Ishikawa (cell line): ENCODE measurements around the gene GAB2.

ENCODE experiments used
- CEBPB ChIP-seq: IDR thresholded peaks from 2 replicates; pipeline ENCODE4 v1.6.1; 2012
- CREB1 ChIP-seq: IDR thresholded peaks from 2 replicates; pipeline ENCODE4 v1.6.1; 2012; ENCODE audit warnings: low read depth
- EGR1 ChIP-seq: IDR thresholded peaks from 2 replicates; pipeline ENCODE4 v1.6.1; 2012
- EP300 ChIP-seq: IDR thresholded peaks from 2 replicates; pipeline ENCODE4 v1.6.1; 2012; ENCODE audit warnings: borderline replicate concordance
- FOXM1 ChIP-seq: IDR thresholded peaks from 2 replicates; pipeline ENCODE4 v1.6.1; 2012; ENCODE audit warnings: low read depth, borderline replicate concordance
- NFIC ChIP-seq: IDR thresholded peaks from 2 replicates; pipeline ENCODE4 v1.6.1; 2012
- RAD21 ChIP-seq: IDR thresholded peaks from 2 replicates; pipeline ENCODE4 v1.6.1; 2012; ENCODE audit warnings: low read depth
- TAF1 ChIP-seq: IDR thresholded peaks from 2 replicates; pipeline ENCODE4 v1.6.1; 2012; ENCODE audit warnings: low read depth, mild to moderate bottlenecking
- TCF12 ChIP-seq: IDR thresholded peaks from 2 replicates; pipeline ENCODE4 v1.6.1; 2012; ENCODE audit warnings: low read depth
- TEAD4 ChIP-seq: IDR thresholded peaks from 2 replicates; pipeline ENCODE4 v1.6.1; 2012
- YY1 ChIP-seq: IDR thresholded peaks from 2 replicates; pipeline ENCODE4 v1.6.1; 2012; ENCODE audit warnings: low read depth
- ZBTB7A ChIP-seq: IDR thresholded peaks from 2 replicates; pipeline ENCODE4 v1.6.1; 2012; ENCODE audit warnings: low read depth
- TF ChIP-seq, protein P1 (sequence below): IDR thresholded peaks from 2 replicates; pipeline ENCODE4 v1.6.1; 2012
- TF ChIP-seq, protein P2 (sequence below): IDR thresholded peaks from 2 replicates; pipeline ENCODE4 v1.6.1; 2012; ENCODE audit warnings: low read depth, mild to moderate bottlenecking
- TF ChIP-seq, protein P3 (sequence below): IDR thresholded peaks from 2 replicates; pipeline ENCODE4 v1.6.1; 2012

GAB2 gene

GRCh38 chr11:78441956-78442355, 24.3 kb upstream of the GAB2 start:
- TF ChIP-seq CEBPB (no peak), EP300 (no peak)
- TF ChIP-seq, protein P1, sequence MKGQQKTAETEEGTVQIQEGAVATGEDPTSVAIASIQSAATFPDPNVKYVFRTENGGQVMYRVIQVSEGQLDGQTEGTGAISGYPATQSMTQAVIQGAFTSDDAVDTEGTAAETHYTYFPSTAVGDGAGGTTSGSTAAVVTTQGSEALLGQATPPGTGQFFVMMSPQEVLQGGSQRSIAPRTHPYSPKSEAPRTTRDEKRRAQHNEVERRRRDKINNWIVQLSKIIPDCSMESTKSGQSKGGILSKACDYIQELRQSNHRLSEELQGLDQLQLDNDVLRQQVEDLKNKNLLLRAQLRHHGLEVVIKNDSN = no peak
- TF ChIP-seq, protein P2, sequence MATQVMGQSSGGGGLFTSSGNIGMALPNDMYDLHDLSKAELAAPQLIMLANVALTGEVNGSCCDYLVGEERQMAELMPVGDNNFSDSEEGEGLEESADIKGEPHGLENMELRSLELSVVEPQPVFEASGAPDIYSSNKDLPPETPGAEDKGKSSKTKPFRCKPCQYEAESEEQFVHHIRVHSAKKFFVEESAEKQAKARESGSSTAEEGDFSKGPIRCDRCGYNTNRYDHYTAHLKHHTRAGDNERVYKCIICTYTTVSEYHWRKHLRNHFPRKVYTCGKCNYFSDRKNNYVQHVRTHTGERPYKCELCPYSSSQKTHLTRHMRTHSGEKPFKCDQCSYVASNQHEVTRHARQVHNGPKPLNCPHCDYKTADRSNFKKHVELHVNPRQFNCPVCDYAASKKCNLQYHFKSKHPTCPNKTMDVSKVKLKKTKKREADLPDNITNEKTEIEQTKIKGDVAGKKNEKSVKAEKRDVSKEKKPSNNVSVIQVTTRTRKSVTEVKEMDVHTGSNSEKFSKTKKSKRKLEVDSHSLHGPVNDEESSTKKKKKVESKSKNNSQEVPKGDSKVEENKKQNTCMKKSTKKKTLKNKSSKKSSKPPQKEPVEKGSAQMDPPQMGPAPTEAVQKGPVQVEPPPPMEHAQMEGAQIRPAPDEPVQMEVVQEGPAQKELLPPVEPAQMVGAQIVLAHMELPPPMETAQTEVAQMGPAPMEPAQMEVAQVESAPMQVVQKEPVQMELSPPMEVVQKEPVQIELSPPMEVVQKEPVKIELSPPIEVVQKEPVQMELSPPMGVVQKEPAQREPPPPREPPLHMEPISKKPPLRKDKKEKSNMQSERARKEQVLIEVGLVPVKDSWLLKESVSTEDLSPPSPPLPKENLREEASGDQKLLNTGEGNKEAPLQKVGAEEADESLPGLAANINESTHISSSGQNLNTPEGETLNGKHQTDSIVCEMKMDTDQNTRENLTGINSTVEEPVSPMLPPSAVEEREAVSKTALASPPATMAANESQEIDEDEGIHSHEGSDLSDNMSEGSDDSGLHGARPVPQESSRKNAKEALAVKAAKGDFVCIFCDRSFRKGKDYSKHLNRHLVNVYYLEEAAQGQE = no peak

DNA sequence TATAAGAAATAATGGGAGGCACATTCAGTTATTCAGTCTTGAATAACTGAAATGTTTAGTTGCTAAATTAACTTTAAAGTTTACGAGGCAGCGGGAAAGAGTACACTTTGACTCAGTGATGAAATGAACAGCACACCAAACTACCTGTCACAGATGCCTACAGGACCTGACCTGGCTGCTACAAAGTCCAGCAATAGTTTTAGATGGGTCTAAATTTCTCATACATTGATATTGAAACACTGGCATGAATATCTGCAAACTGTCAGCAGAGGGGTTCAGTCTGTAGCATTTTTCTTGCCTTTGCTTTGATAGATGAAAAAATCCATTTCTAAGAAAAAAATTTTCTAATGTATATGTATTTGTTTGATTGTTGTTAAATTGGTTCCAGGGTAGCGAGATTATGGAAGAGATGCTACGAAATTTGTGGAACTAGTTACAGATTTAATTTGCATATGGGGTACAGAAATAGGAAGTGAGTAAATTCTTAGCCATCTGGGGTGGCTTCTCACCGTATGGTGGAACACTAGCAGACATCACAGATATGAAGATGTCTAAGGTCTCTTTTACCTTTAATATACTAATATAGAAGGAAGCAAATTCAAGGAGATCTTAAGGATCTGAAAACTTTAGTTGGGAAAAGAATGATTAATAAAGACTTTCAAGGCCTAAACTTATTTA, 20.8 kb upstream of the GAB2 start:
- TF ChIP-seq ZBTB7A (no peak), TCF12 (no peak), FOXM1 (no peak), CEBPB (no peak), EGR1 (no peak), YY1 (no peak), TEAD4 (no peak), TAF1 (no peak), CREB1 (no peak), EP300 (no peak), RAD21 (no peak), NFIC (no peak)
- TF ChIP-seq, protein P3, sequence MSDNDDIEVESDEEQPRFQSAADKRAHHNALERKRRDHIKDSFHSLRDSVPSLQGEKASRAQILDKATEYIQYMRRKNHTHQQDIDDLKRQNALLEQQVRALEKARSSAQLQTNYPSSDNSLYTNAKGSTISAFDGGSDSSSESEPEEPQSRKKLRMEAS = no peak
- TF ChIP-seq, protein P2 = no peak
- TF ChIP-seq, protein P1 = no peak

GRCh38 chr11:78432956-78433355, 15.3 kb upstream of the GAB2 start:
- TF ChIP-seq NFIC (no peak), RAD21 (no peak), TEAD4 (no peak), CREB1 (no peak), EGR1 (no peak), TAF1 (no peak), TCF12 (no peak), YY1 (no peak), CEBPB (no peak), ZBTB7A (no peak), EP300 (no peak), FOXM1 (no peak)
- TF ChIP-seq, protein P3 = no peak

DNA sequence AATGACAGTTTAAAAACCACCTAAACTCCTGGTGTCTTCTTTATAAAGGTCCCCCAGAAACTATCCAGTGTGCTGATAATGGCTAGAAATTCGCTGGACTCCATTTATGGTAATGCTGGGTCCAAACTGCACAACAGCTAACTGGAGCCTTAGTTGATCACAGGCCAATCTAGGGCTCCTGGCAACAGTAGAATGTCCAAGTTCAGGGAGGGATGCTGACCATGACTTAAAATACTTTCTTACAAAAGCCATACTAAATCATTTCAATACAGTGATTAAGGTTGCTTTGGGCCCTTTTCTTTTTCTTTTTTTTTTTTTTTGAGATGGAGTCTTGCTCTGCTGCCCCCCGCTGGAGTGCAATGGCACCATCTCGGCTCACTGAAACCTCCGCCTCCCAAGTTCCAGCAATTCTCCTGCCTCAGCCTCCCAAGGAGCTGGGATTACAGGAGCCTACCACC, 14.5 kb upstream of the GAB2 start:
- TF ChIP-seq RAD21 (peak; percentile 40; the same call in 1 of the 2 replicates), TEAD4 (no peak)

DNA sequence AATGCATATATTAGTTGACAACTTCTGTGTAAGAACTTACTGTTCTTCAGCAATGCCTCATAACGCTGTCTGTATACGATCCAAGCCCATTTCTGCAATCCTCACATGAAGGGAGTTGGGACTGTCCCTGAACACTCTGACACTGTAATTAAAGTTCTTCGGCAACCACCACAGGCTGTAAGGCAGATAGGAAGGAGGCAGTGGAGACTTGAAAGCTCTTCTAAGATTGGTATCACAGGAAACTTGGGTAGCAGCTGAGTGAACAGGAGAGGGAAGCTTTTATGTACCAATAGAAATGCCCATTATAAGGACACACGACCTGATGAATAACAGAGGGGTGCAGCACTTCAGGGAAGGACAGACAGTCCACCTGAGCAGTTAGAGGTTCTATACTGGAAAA, 12.0 kb upstream of the GAB2 start:
- no peak for TF ChIP-seq EGR1
- TF ChIP-seq FOXM1 = no peak
- TF ChIP-seq, protein P1 = no peak
- TF ChIP-seq TEAD4 = no peak
- TF ChIP-seq TCF12 = no peak
- TF ChIP-seq, protein P2 = no peak
- TF ChIP-seq TAF1 = no peak
- no peak for TF ChIP-seq ZBTB7A
- TF ChIP-seq CEBPB = no peak
- no peak for TF ChIP-seq RAD21
